Measurements from ENCODE around the gene CLN6. TPM values are rescaled to one million over a fixed set of nuclear protein-coding genes. Genes with fewer than 3 reads are reported as not detected.

Gene CLN6
- total RNA-seq, 1 donor from 2014 or later, result 19.0 TPM

- peaks cover 14% of the 10 kb centered on the region for H3K4me1 ChIP-seq (ENCODE audit: insufficient read depth, low read length)
- Mint-ChIP-seq H3K4me3 (ENCODE audit: unreplicated experiment) (no peak overlapping the region), H3K9me3 (ENCODE audit: unreplicated experiment) (no peaks in the 10 kb centered on the region), H3K4me1 (ENCODE audit: low read depth, unreplicated experiment) (peaks cover 4% of the 10 kb centered on the region), H3K27me3 (ENCODE audit: low read depth, unreplicated experiment) (no peaks in the 10 kb centered on the region), H3K27ac (ENCODE audit: unreplicated experiment) (peak overlapping the region; percentile 81), H3K36me3 (ENCODE audit: low read depth, unreplicated experiment) (peaks cover 10% of the 10 kb centered on the region)
- H3K27me3 ChIP-seq (ENCODE audit: insufficient read depth, low read length), result no peaks in the 10 kb centered on the region
- H3K4me2 ChIP-seq (ENCODE audit: low read length), result no peak overlapping the region
- H3K36me3 ChIP-seq (ENCODE audit: insufficient read depth, low read length), result peaks cover 17% of the 10 kb centered on the region
- no peak overlapping the region for H3K4me3 ChIP-seq (ENCODE audit: insufficient read depth, low read depth, low read length)
- DNase-seq (ENCODE audit: low read depth) (no peak), FAIRE-seq (no peak)
- H3K27ac ChIP-seq (ENCODE audit: low read depth, low read length), result no peak overlapping the region
- TF ChIP-seq CTCF (IDR thresholded peaks at IDR 0.05; ENCODE audit: insufficient read depth, low read depth, low read length) (no peak), EZH2 (IDR thresholded peaks at IDR 0.05; ENCODE audit: insufficient read depth, low read length) (no peak)
- H3K9ac ChIP-seq (ENCODE audit: low read length), result no peak overlapping the region
- no peaks in the 10 kb centered on the region for H4K20me1 ChIP-seq (ENCODE audit: insufficient read depth, low read length)
- H2AFZ ChIP-seq (ENCODE audit: low read depth, low read length), result no peak overlapping the region
- H3K9me3 ChIP-seq (ENCODE audit: insufficient read depth, low read depth, low read length), result no peaks in the 10 kb centered on the region
- no peaks in the 10 kb centered on the region for H3K79me2 ChIP-seq (ENCODE audit: insufficient read depth, low read length)
Measured at GRCh38 chr15:68183616-68184315, 45.8 kb downstream of the CLN6 start.

DNA sequence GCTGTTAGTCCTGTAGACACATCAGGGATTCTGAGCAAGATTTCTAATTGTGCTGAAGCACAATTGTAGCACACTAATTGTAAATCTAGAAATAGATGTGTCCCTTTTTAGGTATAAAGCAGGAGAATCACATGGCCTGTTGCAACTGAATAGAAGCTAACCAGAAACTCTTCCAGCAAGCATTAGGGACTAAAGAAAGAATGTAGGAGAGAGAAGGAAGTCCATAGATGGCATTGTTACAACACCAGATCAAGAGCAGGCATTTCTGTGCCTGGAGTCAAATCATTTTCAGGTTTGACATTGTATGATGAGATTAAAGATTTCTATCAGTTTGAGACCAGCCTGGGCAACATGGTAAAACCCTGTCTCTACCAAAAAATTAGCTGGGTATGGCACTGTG, 51.8 kb downstream of the CLN6 start:
- Mint-ChIP-seq H3K4me3 (ENCODE audit: unreplicated experiment) (no peak overlapping the region), H3K27me3 (ENCODE audit: low read depth, unreplicated experiment) (no peaks in the 10 kb centered on the region), H3K4me1 (ENCODE audit: low read depth, unreplicated experiment) (peaks cover 2% of the 10 kb centered on the region), H3K27ac (ENCODE audit: unreplicated experiment) (no peak overlapping the region), H3K36me3 (ENCODE audit: low read depth, unreplicated experiment) (peaks cover 4% of the 10 kb centered on the region), H3K9me3 (ENCODE audit: unreplicated experiment) (no peaks in the 10 kb centered on the region)
- H3K27me3 ChIP-seq (ENCODE audit: insufficient read depth, low read length), result no peaks in the 10 kb centered on the region
- peaks cover 4% of the 10 kb centered on the region for H4K20me1 ChIP-seq (ENCODE audit: insufficient read depth, low read length)
- H3K4me3 ChIP-seq (ENCODE audit: insufficient read depth, low read depth, low read length), result no peak overlapping the region
- no peak for FAIRE-seq
- H3K9me3 ChIP-seq (ENCODE audit: insufficient read depth, low read depth, low read length), result no peaks in the 10 kb centered on the region
- DNase-seq (ENCODE audit: low read depth), result peak; percentile 36
- H2AFZ ChIP-seq (ENCODE audit: low read depth, low read length), result no peak overlapping the region
- H3K27ac ChIP-seq (ENCODE audit: low read depth, low read length), result no peak overlapping the region
- H3K9ac ChIP-seq (ENCODE audit: low read length), result no peak overlapping the region
- H3K36me3 ChIP-seq (ENCODE audit: insufficient read depth, low read length), result peaks cover 13% of the 10 kb centered on the region
- H3K4me1 ChIP-seq (ENCODE audit: insufficient read depth, low read length), result peaks cover 3% of the 10 kb centered on the region
- H3K4me2 ChIP-seq (ENCODE audit: low read length), result no peak overlapping the region
- no peak for TF ChIP-seq CTCF (IDR thresholded peaks at IDR 0.05; ENCODE audit: insufficient read depth, low read depth, low read length)
- TF ChIP-seq EZH2 (IDR thresholded peaks at IDR 0.05; ENCODE audit: insufficient read depth, low read length), result no peak
- no peaks in the 10 kb centered on the region for H3K79me2 ChIP-seq (ENCODE audit: insufficient read depth, low read length)

- Histone ChIP-seq H3K4me2 (ENCODE audit: low read length) (no peak overlapping the region), H3K9me3 (ENCODE audit: insufficient read depth, low read depth, low read length) (no peaks in the 10 kb centered on the region), H3K4me1 (ENCODE audit: insufficient read depth, low read length) (peaks cover 3% of the 10 kb centered on the region), H3K36me3 (ENCODE audit: insufficient read depth, low read length) (peaks cover 17% of the 10 kb centered on the region), H3K27ac (ENCODE audit: low read depth, low read length) (no peak overlapping the region), H3K27me3 (ENCODE audit: insufficient read depth, low read length) (no peaks in the 10 kb centered on the region), H3K79me2 (ENCODE audit: insufficient read depth, low read length) (no peaks in the 10 kb centered on the region), H2AFZ (ENCODE audit: low read depth, low read length) (no peak overlapping the region), H4K20me1 (ENCODE audit: insufficient read depth, low read length) (peaks cover 7% of the 10 kb centered on the region), H3K9ac (ENCODE audit: low read length) (no peak overlapping the region), H3K4me3 (ENCODE audit: insufficient read depth, low read depth, low read length) (no peak overlapping the region)
- TF ChIP-seq EZH2 (IDR thresholded peaks at IDR 0.05; ENCODE audit: insufficient read depth, low read length) (no peak), CTCF (IDR thresholded peaks at IDR 0.05; ENCODE audit: insufficient read depth, low read depth, low read length) (no peak)
- H3K4me3 Mint-ChIP-seq (ENCODE audit: unreplicated experiment), result no peak overlapping the region
- peak; percentile 8 for DNase-seq (ENCODE audit: low read depth)
- no peaks in the 10 kb centered on the region for H3K27me3 Mint-ChIP-seq (ENCODE audit: low read depth, unreplicated experiment)
- H3K4me1 Mint-ChIP-seq (ENCODE audit: low read depth, unreplicated experiment), result peaks cover 2% of the 10 kb centered on the region
- peaks cover 4% of the 10 kb centered on the region for H3K36me3 Mint-ChIP-seq (ENCODE audit: low read depth, unreplicated experiment)
- FAIRE-seq, result no peak
- no peaks in the 10 kb centered on the region for H3K9me3 Mint-ChIP-seq (ENCODE audit: unreplicated experiment)
- no peak overlapping the region for H3K27ac Mint-ChIP-seq (ENCODE audit: unreplicated experiment)
Measured at GRCh38 chr15:68176601-68177000, 52.9 kb downstream of the CLN6 start.
